Coronary artery (tissue), 2 donors: Measurements from ENCODE around the gene ALG14.
"Not testable (repeated sequence)": the region's sequence is repeated elsewhere in the genome, so short reads cannot be mapped to it uniquely, and the experiment has no call there.

Experiments used
- DNase-seq: peaks from one replicate; pipeline ENCODE4 v3.0.0-alpha.2; 2017; ENCODE audit warnings: low spot score
- H3K27ac ChIP-seq, 2 donors: fragments of 200-600 bp; sonication (generic); one replicate each; pipeline ENCODE4 v1.5.1; 2016 to 2019
- H3K4me3 ChIP-seq: fragments of 200-600 bp; sonication (generic); 2 replicates; pipeline ENCODE4 v1.5.1; 2016; ENCODE audit warnings: mild to moderate bottlenecking, moderate library complexity
- CTCF ChIP-seq: fragments of 200-600 bp; sonication (generic); IDR thresholded peaks from one replicate; pipeline ENCODE4 v1.5.1; 2019; ENCODE audit warnings: antibody characterized with exemption

ALG14 gene

GRCh38 chr1:95058974-95059373 is 13.8 kb downstream of the ALG14 start:
- TF ChIP-seq CTCF: no peak
- Histone ChIP-seq H3K27ac (peak overlapping the region in 1 of 2 donors; percentile 48), H3K4me3 (no peak overlapping the region)
- DNase-seq: no peak

GRCh38 chr1:95057351-95057750 is 15.4 kb downstream of the ALG14 start:
- no peak for DNase-seq
- no peak overlapping the region for H3K27ac ChIP-seq
- no peak for TF ChIP-seq CTCF
- no peak overlapping the region for H3K4me3 ChIP-seq

GRCh38 chr1:95049935-95050334 is 22.8 kb downstream of the ALG14 start:
- no peak overlapping the region for H3K27ac ChIP-seq
- H3K4me3 ChIP-seq: no peak overlapping the region
- TF ChIP-seq CTCF: no peak
- DNase-seq: no peak

GRCh38 chr1:95048317-95048716 is 24.4 kb downstream of the ALG14 start:
- TF ChIP-seq CTCF: no peak
- DNase-seq: no peak
- Histone ChIP-seq H3K4me3 (no peak overlapping the region), H3K27ac (no peak overlapping the region)

- not testable (repeated sequence) for H3K4me3 ChIP-seq, H3K27ac ChIP-seq, DNase-seq
Measured at GRCh38 chr1:95047624-95048023, 25.1 kb downstream of the ALG14 start.

- no peak for DNase-seq
- TF ChIP-seq CTCF: no peak
- Histone ChIP-seq H3K4me3 (no peak overlapping the region), H3K27ac (no peak overlapping the region)
Measured at GRCh38 chr1:95046359-95046758, 26.4 kb downstream of the ALG14 start.

- Histone ChIP-seq H3K27ac (peak overlapping the region; percentile 54 to 81), H3K4me3 (no peak overlapping the region)
- TF ChIP-seq CTCF: peak; percentile 96
- peak; percentile 89 for DNase-seq
Measured at GRCh38 chr1:95043141-95043980, 29.4 kb downstream of the ALG14 start.
